CD4-positive, alpha-beta T cell treated with Interleukin-6 at 100 ng/mL for 8 hours (primary cell): ENCODE results near the gene DPF3.

Source experiments
- DNase-seq: peaks from one replicate; pipeline ENCODE4 v3.0.0-alpha.2; 2020; ENCODE audit warnings: mixed read lengths, low spot score

Gene DPF3

GRCh38 chr14:72682188-72682587 lies 211.7 kb downstream of the DPF3 start:
- DNase-seq = no peak

- DNase-seq = no peak
Measured at GRCh38 chr14:72680853-72681640, 212.9 kb downstream of the DPF3 start.

GRCh38 chr14:72679536-72680151 lies 214.3 kb downstream of the DPF3 start:
- DNase-seq = no peak

GRCh38 chr14:72679141-72679535 lies 214.8 kb downstream of the DPF3 start:
- no peak for DNase-seq

GRCh38 chr14:72678356-72678755 lies 215.5 kb downstream of the DPF3 start:
- DNase-seq = no peak

GRCh38 chr14:72677664-72678063 lies 216.2 kb downstream of the DPF3 start:
- DNase-seq = no peak

- no peak for DNase-seq
Measured at GRCh38 chr14:72675126-72675525, 218.8 kb downstream of the DPF3 start.

GRCh38 chr14:72673179-72673578 lies 220.7 kb downstream of the DPF3 start:
- DNase-seq = no peak

GRCh38 chr14:72666610-72667009 lies 227.3 kb downstream of the DPF3 start:
- no peak for DNase-seq

- no peak for DNase-seq
Measured at GRCh38 chr14:72665259-72665658, 228.6 kb downstream of the DPF3 start.

GRCh38 chr14:72664651-72665050 lies 229.2 kb downstream of the DPF3 start:
- no peak for DNase-seq

GRCh38 chr14:72663956-72664650 lies 229.8 kb downstream of the DPF3 start:
- no peak for DNase-seq

GRCh38 chr14:72663076-72663487 lies 230.8 kb downstream of the DPF3 start:
- DNase-seq = no peak

- no peak for DNase-seq
Measured at GRCh38 chr14:72662214-72662613, 231.7 kb downstream of the DPF3 start.

GRCh38 chr14:72657214-72657921 lies 236.5 kb downstream of the DPF3 start:
- no peak for DNase-seq

- DNase-seq = no peak
Measured at GRCh38 chr14:72653026-72653425, 240.9 kb downstream of the DPF3 start.

- no peak for DNase-seq
Measured at GRCh38 chr14:72652179-72652578, 241.7 kb downstream of the DPF3 start.

GRCh38 chr14:72651714-72652113 lies 242.2 kb downstream of the DPF3 start:
- no peak for DNase-seq

GRCh38 chr14:72651081-72651480 lies 242.8 kb downstream of the DPF3 start:
- no peak for DNase-seq

- DNase-seq = no peak
Measured at GRCh38 chr14:72649603-72650227, 244.2 kb downstream of the DPF3 start.

GRCh38 chr14:72647782-72648181 lies 246.1 kb downstream of the DPF3 start:
- no peak for DNase-seq
